Activated naive CD4-positive, alpha-beta T cell treated with anti-CD3 and anti-CD28 coated beads, Interleukin-2, amount 10 ng/mL, durations not matched to agents 7 days and 5 days (primary cell): Measurements from ENCODE around the gene ATL1.
"Not testable (repeated sequence)": the region's sequence is repeated elsewhere in the genome, so short reads cannot be mapped to it uniquely, and the experiment has no call there.

Experiments used
- CTCF ChIA-PET: fragments of 350-600 bp; sonication (Branson Sonifier 250); formaldehyde crosslinking; loops from one replicate; lab custom pipeline; 2021; ENCODE audit warnings: antibody characterized with exemption; lab: Charles Lee
- DNase-seq: peaks from one replicate; pipeline ENCODE4 v3.0.0-alpha.2; 2020
- H3K27ac Mint-ChIP-seq: one replicate; pipeline ENCODE4 v1.8.0; 2021; ENCODE audit warnings: mild to moderate bottlenecking, moderate library complexity, mixed read lengths
- H3K27me3 Mint-ChIP-seq: one replicate; pipeline ENCODE4 v1.8.0; 2021; ENCODE audit warnings: mild to moderate bottlenecking, mixed read lengths
- H3K36me3 Mint-ChIP-seq: one replicate; pipeline ENCODE4 v1.8.0; 2021; ENCODE audit warnings: mixed read lengths
- H3K4me1 Mint-ChIP-seq: one replicate; pipeline ENCODE4 v1.8.0; 2021; ENCODE audit warnings: mixed read lengths
- H3K4me3 Mint-ChIP-seq: one replicate; pipeline ENCODE4 v1.8.0; 2021; ENCODE audit warnings: mild to moderate bottlenecking, moderate library complexity, mixed read lengths
- H3K9me3 Mint-ChIP-seq: one replicate; pipeline ENCODE4 v1.8.0; 2021; ENCODE audit warnings: mixed read lengths

Gene ATL1

GRCh38 chr14:50545618-50546017 lies 14.3 kb upstream of the ATL1 start:
- no peak overlapping the region for H3K27ac Mint-ChIP-seq
- no peaks in the 10 kb centered on the region for H3K9me3 Mint-ChIP-seq
- no peak for DNase-seq
- peaks cover 19% of the 10 kb centered on the region for H3K27me3 Mint-ChIP-seq
- CTCF ChIA-PET: interaction anchor here (1.1 to 1.6 kb wide), 4 partner anchors 55 to 232 kb away, joined by 4 to 11 read pairs (median 6); no protein-coding TSS in a partner anchor
- no peak overlapping the region for H3K4me3 Mint-ChIP-seq
- H3K36me3 Mint-ChIP-seq: no peaks in the 10 kb centered on the region
- peaks cover 13% of the 10 kb centered on the region for H3K4me1 Mint-ChIP-seq

GRCh38 chr14:50550294-50550693 lies 9.7 kb upstream of the ATL1 start:
- no peak overlapping the region for H3K4me3 Mint-ChIP-seq

GRCh38 chr14:50551877-50552276 lies 8.1 kb upstream of the ATL1 start:
- Mint-ChIP-seq H3K27ac (no peak overlapping the region), H3K27me3 (peaks cover 48% of the 10 kb centered on the region), H3K9me3 (no peaks in the 10 kb centered on the region), H3K4me3 (no peak overlapping the region), H3K36me3 (no peaks in the 10 kb centered on the region), H3K4me1 (peaks cover 7% of the 10 kb centered on the region)
- CTCF ChIA-PET: no interaction called here
- DNase-seq: no peak

More at GRCh38 chr14:50550294-50550693, 9.7 kb upstream of the ATL1 start:
- Mint-ChIP-seq H3K36me3 (no peaks in the 10 kb centered on the region), H3K27ac (no peak overlapping the region), H3K4me1 (peaks cover 7% of the 10 kb centered on the region), H3K27me3 (peaks cover 42% of the 10 kb centered on the region), H3K9me3 (no peaks in the 10 kb centered on the region)
- CTCF ChIA-PET: no interaction called here
- no peak for DNase-seq

DNA sequence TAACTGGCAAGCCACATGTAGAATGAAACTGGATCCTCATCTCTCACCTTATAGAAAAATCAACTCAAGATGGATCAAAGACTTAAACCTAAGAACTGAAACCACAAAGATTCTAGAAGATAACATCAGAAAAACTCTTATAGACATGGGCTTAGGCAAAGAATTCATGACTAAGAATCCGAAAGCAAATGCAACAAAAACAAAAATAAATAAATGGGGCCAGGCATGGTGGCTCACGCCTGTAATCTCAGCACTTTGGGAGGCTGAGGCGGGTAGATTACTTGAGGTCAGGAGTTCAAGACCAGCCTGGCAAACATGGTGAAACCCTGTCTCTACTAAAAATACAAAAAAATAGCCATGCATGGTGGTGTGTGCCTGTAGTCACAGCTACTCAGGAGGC lies 7.1 kb upstream of the ATL1 start:
- H3K4me1 Mint-ChIP-seq, H3K4me3 Mint-ChIP-seq, H3K36me3 Mint-ChIP-seq, DNase-seq, CTCF ChIA-PET, H3K9me3 Mint-ChIP-seq, H3K27ac Mint-ChIP-seq: not testable (repeated sequence)
- H3K27me3 Mint-ChIP-seq: peaks cover 51% of the 10 kb centered on the region

GRCh38 chr14:50560931-50561285 lies 963 bp downstream of the ATL1 start:
- H3K4me1 Mint-ChIP-seq: peaks cover 23% of the 10 kb centered on the region
- no peaks in the 10 kb centered on the region for H3K36me3 Mint-ChIP-seq
- H3K27ac Mint-ChIP-seq: no peak overlapping the region
- H3K4me3 Mint-ChIP-seq: peak overlapping the region; percentile 72
- peaks cover 58% of the 10 kb centered on the region for H3K27me3 Mint-ChIP-seq
- peak; percentile 57 for DNase-seq
- CTCF ChIA-PET: interaction anchor here (0.6 to 1.5 kb wide), 2 partner anchors 21 to 39 kb away, joined by 3 read pairs; no protein-coding TSS in a partner anchor
- no peaks in the 10 kb centered on the region for H3K9me3 Mint-ChIP-seq

- Mint-ChIP-seq H3K4me3 (no peak overlapping the region), H3K27ac (no peak overlapping the region), H3K36me3 (no peaks in the 10 kb centered on the region), H3K4me1 (peaks cover 23% of the 10 kb centered on the region), H3K9me3 (no peaks in the 10 kb centered on the region), H3K27me3 (peaks cover 49% of the 10 kb centered on the region)
- CTCF ChIA-PET: interaction anchor here (1.1 kb wide), 1 partner anchor 152 kb away, joined by 3 read pairs; no protein-coding TSS in a partner anchor
- DNase-seq: no peak
Observed at GRCh38 chr14:50562841-50563240, 2.9 kb downstream of the ATL1 start.

DNA sequence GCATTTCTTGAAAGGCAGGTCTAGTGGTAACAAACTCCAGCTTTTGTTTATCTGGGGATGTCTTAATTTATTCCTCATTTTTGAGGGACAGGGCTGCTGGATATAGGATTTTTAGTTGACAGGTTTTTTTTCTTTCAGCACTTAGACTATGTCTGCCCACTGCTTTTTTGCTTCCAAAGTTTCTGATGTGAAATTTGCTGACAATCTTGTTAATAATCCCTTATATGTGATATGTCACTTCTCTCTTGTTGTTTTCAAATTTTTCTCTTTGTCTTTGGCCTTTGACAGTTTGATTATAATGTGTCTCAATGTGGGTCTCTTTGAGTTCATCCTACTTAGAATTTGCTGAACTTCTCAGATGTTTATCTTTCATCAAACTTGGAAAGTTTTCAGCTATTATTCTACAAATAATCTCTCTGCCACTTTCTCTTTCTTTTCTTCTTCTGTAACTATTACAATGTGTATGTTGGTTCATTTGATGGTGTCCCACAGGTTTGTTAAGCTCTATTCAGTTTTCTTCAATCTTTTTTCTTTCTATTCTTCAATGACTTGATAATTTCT lies 9.8 kb downstream of the ATL1 start:
- DNase-seq: no peak
- no peak overlapping the region for H3K4me3 Mint-ChIP-seq
- no peak overlapping the region for H3K27ac Mint-ChIP-seq
- H3K27me3 Mint-ChIP-seq: peaks cover 4% of the 10 kb centered on the region
- peaks cover 2% of the 10 kb centered on the region for H3K36me3 Mint-ChIP-seq
- no peaks in the 10 kb centered on the region for H3K4me1 Mint-ChIP-seq
- H3K9me3 Mint-ChIP-seq: peaks cover 13% of the 10 kb centered on the region
- CTCF ChIA-PET: interaction anchor here (0.6 to 1.1 kb wide), 2 partner anchors 225 to 290 kb away, joined by 4 to 5 read pairs; no protein-coding TSS in a partner anchor

- H3K27me3 Mint-ChIP-seq: peaks cover 4% of the 10 kb centered on the region
- H3K4me1 Mint-ChIP-seq: no peaks in the 10 kb centered on the region
- H3K4me3 Mint-ChIP-seq: no peak overlapping the region
- CTCF ChIA-PET: no interaction called here
- peaks cover 12% of the 10 kb centered on the region for H3K9me3 Mint-ChIP-seq
- DNase-seq: no peak
- peaks cover 2% of the 10 kb centered on the region for H3K36me3 Mint-ChIP-seq
- H3K27ac Mint-ChIP-seq: no peak overlapping the region
Observed at GRCh38 chr14:50573862-50574261, 13.9 kb downstream of the ATL1 start.

DNA sequence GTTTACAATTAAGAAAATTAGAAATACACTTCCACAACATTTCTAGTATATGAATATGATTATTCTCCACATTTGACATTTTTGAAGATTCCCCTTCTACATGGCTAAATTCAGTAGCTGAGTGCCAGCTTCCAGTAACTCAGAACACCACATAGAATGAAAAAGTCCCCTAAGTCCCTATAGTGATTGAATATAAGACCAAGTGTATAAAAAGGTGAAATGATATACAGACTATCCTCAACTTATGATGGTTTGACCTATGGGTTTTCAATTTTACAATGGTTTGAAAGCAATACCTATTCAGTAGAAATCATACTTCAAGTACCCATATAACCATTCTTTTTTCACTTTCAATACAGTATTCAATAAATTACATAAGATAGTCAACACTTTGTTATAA lies 15.8 kb downstream of the ATL1 start:
- CTCF ChIA-PET: no interaction called here
- Mint-ChIP-seq H3K4me1 (no peaks in the 10 kb centered on the region), H3K4me3 (no peak overlapping the region), H3K9me3 (peaks cover 1% of the 10 kb centered on the region), H3K27me3 (peaks cover 4% of the 10 kb centered on the region), H3K27ac (no peak overlapping the region), H3K36me3 (no peaks in the 10 kb centered on the region)
- no peak for DNase-seq

GRCh38 chr14:50577982-50578381 lies 18.0 kb downstream of the ATL1 start:
- Mint-ChIP-seq H3K4me3 (no peak overlapping the region), H3K27me3 (no peaks in the 10 kb centered on the region), H3K9me3 (no peaks in the 10 kb centered on the region), H3K36me3 (no peaks in the 10 kb centered on the region), H3K4me1 (no peaks in the 10 kb centered on the region), H3K27ac (no peak overlapping the region)
- CTCF ChIA-PET: no interaction called here
- DNase-seq: no peak

DNA sequence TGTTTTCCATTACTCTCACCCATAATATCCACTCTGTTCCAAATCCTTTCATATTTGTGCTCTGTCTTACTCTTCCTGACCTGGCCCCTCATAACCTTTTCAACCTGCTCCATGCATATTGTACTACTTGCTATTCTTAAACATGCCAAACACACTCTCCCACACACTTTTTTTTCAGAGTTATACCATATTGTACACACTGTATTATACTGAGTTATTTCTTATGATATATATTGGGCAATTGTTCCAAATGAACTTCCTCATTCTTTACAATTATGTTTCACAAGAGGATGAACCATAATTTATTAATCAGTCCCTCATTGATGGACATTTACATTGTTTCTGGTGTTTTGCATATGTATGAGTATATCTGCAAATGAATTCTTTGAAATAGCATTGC lies 18.5 kb downstream of the ATL1 start:
- no peaks in the 10 kb centered on the region for H3K36me3 Mint-ChIP-seq
- no peak for DNase-seq
- H3K27me3 Mint-ChIP-seq: no peaks in the 10 kb centered on the region
- CTCF ChIA-PET: no interaction called here
- H3K9me3 Mint-ChIP-seq: no peaks in the 10 kb centered on the region
- no peaks in the 10 kb centered on the region for H3K4me1 Mint-ChIP-seq
- no peak overlapping the region for H3K27ac Mint-ChIP-seq
- H3K4me3 Mint-ChIP-seq: no peak overlapping the region

- Mint-ChIP-seq H3K9me3 (no peaks in the 10 kb centered on the region), H3K4me3 (no peak overlapping the region), H3K27ac (no peak overlapping the region), H3K4me1 (no peaks in the 10 kb centered on the region), H3K36me3 (no peaks in the 10 kb centered on the region), H3K27me3 (no peaks in the 10 kb centered on the region)
- DNase-seq: no peak
- CTCF ChIA-PET: no interaction called here
Observed at GRCh38 chr14:50590464-50590863, 30.5 kb downstream of the ATL1 start.

DNA sequence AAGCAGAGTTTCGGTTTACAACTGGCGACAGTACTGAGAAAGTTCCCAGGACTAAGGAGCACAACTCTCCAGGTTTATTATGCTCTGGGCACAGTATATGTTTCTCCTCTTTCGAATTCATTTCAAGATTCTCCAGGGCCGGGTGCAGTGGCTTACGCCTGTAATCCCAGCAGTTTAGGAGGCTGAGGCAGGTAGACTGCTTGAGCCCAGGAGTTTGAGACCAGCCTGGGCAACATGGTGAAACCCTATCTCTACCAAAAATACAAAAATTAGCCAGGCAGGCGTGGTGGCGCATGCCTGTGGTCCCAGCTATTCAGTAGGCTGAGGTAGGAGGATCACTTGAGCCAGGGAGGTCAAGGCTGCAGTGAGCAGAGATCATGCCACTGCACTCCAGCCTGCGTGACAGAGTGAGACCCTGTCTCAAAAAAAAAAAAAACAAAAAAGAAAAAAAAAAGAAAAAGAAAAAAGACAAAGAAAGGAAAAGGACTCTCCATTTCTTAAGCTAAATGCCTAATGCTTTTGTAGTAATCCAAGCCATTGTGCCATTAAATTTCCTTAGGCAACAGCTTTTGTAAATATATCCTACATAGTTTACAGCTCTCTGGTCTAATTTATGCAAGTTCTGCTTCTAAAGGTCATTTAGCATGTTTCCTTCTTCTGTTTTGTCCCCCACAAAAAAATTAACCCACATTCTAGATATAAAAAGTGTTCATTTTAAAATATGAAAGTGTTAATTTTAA lies 34.8 kb downstream of the ATL1 start:
- Mint-ChIP-seq H3K9me3 (no peaks in the 10 kb centered on the region), H3K4me3 (no peak overlapping the region), H3K36me3 (no peaks in the 10 kb centered on the region), H3K27me3 (no peaks in the 10 kb centered on the region), H3K4me1 (no peaks in the 10 kb centered on the region), H3K27ac (no peak overlapping the region)
- CTCF ChIA-PET: no interaction called here
- no peak for DNase-seq

- H3K4me3 Mint-ChIP-seq: no peak overlapping the region
- H3K27ac Mint-ChIP-seq: no peak overlapping the region
- H3K27me3 Mint-ChIP-seq: no peaks in the 10 kb centered on the region
- H3K9me3 Mint-ChIP-seq: no peaks in the 10 kb centered on the region
- H3K4me1 Mint-ChIP-seq: no peaks in the 10 kb centered on the region
- CTCF ChIA-PET: interaction anchor here (0.9 to 1.7 kb wide), 5 partner anchors 56 to 261 kb away, joined by 4 to 8 read pairs (median 5); no protein-coding TSS in a partner anchor
- no peak for DNase-seq
- no peaks in the 10 kb centered on the region for H3K36me3 Mint-ChIP-seq
Observed at GRCh38 chr14:50598765-50599164, 38.8 kb downstream of the ATL1 start.
